Thyroid gland (tissue), 4 donors: Measurements from ENCODE around the gene FGF19. TPM values are rescaled to one million over a fixed set of nuclear protein-coding genes. Genes with fewer than 3 reads are reported as not detected.
A peak's percentile ranks its signal among the peaks of the same experiment; 100 is the strongest.

Experiments
- DNase-seq, 2 donors: peaks; one replicate each; pipeline ENCODE4 v3.0.0-alpha.2; 2019
- H3K27ac ChIP-seq, 3 donors: fragments of 200-600 bp; sonication (generic); 1 replicate in 2 of 3; 2 replicates in 1 of 3; pipeline ENCODE4 v1.5.1; 2016 to 2019; ENCODE audit warnings: mild to moderate bottlenecking in 1 of 3, moderate library complexity in 1 of 3
- H3K27me3 ChIP-seq: fragments of 200-600 bp; sonication (generic); one replicate; pipeline ENCODE4 v1.5.1; 2019
- H3K36me3 ChIP-seq, 2 donors: fragments of 200-600 bp; sonication (generic); one replicate each; pipeline ENCODE4 v1.5.1; 2016 to 2019
- H3K4me1 ChIP-seq, 2 donors: fragments of 200-600 bp; sonication (generic); one replicate each; pipeline ENCODE4 v1.5.1; 2017 to 2019
- H3K4me3 ChIP-seq, 3 donors: fragments of 200-600 bp; sonication (generic); replicated peaks in 1 of 3; 1 replicate in 2 of 3; 2 replicates in 1 of 3; pipeline ENCODE4 v1.5.1; 2016; ENCODE audit warnings: mild to moderate bottlenecking in 1 of 3
- H3K9me3 ChIP-seq: fragments of 200-600 bp; sonication (generic); one replicate; pipeline ENCODE4 v1.5.1; 2017
- CTCF ChIP-seq, 6 experiments: fragments of 200-600 bp in 3 of 6; fragments of 450-650 bp in 3 of 6; sonication (generic) in 3 of 6; IDR thresholded peaks; one replicate each; pipeline ENCODE4 v1.5.1; 2016 to 2019; ENCODE audit warnings: antibody characterized with exemption in 6 of 6, mild to moderate bottlenecking in 2 of 6, inconsistent platforms in 1 of 6, moderate library complexity in 1 of 6
- POLR2A ChIP-seq, 2 donors: fragments of 450-650 bp; IDR thresholded peaks; one replicate each; pipeline ENCODE4 v1.6.1; 2017; ENCODE audit warnings: antibody characterized with exemption in 2 of 2, mild to moderate bottlenecking in 2 of 2, moderate library complexity in 1 of 2
- WGBS, 2 donors: methylation state at CpG; one replicate each; pipeline ENCODE4 v1.1.5; 2017; 5-methylcytosine and 5-hydroxymethylcytosine counted together
- intact Hi-C: fragments of 100-400 bp; cut with DNase I; formaldehyde crosslinking; loops from one replicate; pipeline ENCODE4 v1.15.1; 2023
- total RNA-seq, 4 donors: library from RNA; depleted of rRNA; stranded (reverse); fragments of >200 nt; gene quantifications; one replicate each; pipeline ENCODE4 v1.2.3, GENCODE V29; 2016

Gene FGF19
- total RNA-seq, 4 donors from 2014 or later, result not detected

- 89% methylated on average over 10 of the region's 10 CpGs for WGBS, 2 donors
Measured at GRCh38 chr11:69671734-69672465, 31.9 kb downstream of the FGF19 start.

GRCh38 chr11:69670158-69670845 is 33.5 kb downstream of the FGF19 start:
- DNase-seq, result peak; percentile 84 to 87
- Histone ChIP-seq H3K27me3 (no peaks in the 10 kb centered on the region), H3K4me1 (peaks cover 11 to 21% of the 10 kb centered on the region in 2 donors), H3K27ac (peak overlapping the region in 1 of 3 donors; percentile 34), H3K9me3 (no peaks in the 10 kb centered on the region), H3K4me3 (no peak overlapping the region), H3K36me3 (peaks cover 5 to 8% of the 10 kb centered on the region in 2 donors)
- WGBS, 2 donors, result 42 to 50% methylated on average over 13 to 14 of the region's 18 CpGs
- intact Hi-C loops, result no loop called here
- TF ChIP-seq CTCF (IDR thresholded peaks at IDR 0.05), result peak; percentile 87 to 94 (median 90)
- TF ChIP-seq POLR2A (IDR thresholded peaks at IDR 0.05), result no peak

More at GRCh38 chr11:69671734-69672465, 31.9 kb downstream of the FGF19 start:
- Histone ChIP-seq H3K9me3 (no peaks in the 10 kb centered on the region), H3K27me3 (no peaks in the 10 kb centered on the region), H3K36me3 (peaks cover 5 to 8% of the 10 kb centered on the region in 2 donors), H3K27ac (no peak overlapping the region), H3K4me3 (no peak overlapping the region), H3K4me1 (peaks cover 11 to 21% of the 10 kb centered on the region in 2 donors)
- DNase-seq, result no peak
- intact Hi-C loops, result no loop called here
- TF ChIP-seq POLR2A (IDR thresholded peaks at IDR 0.05) (no peak), CTCF (IDR thresholded peaks at IDR 0.05) (no peak)

GRCh38 chr11:69669486-69669885 is 34.3 kb downstream of the FGF19 start:
- peaks cover 5 to 8% of the 10 kb centered on the region in 2 donors for H3K36me3 ChIP-seq
- intact Hi-C loops, result no loop called here
- no peaks in the 10 kb centered on the region for H3K27me3 ChIP-seq
- H3K4me3 ChIP-seq, result no peak overlapping the region
- DNase-seq, result no peak
- TF ChIP-seq CTCF (IDR thresholded peaks at IDR 0.05), result no peak
- no peak for TF ChIP-seq POLR2A (IDR thresholded peaks at IDR 0.05)
- no peaks in the 10 kb centered on the region for H3K9me3 ChIP-seq
- H3K27ac ChIP-seq, result no peak overlapping the region
- WGBS, 2 donors, result 86 to 93% methylated on average over 19 of the region's 19 CpGs
- peaks cover 8 to 20% of the 10 kb centered on the region in 2 donors for H3K4me1 ChIP-seq

DNA sequence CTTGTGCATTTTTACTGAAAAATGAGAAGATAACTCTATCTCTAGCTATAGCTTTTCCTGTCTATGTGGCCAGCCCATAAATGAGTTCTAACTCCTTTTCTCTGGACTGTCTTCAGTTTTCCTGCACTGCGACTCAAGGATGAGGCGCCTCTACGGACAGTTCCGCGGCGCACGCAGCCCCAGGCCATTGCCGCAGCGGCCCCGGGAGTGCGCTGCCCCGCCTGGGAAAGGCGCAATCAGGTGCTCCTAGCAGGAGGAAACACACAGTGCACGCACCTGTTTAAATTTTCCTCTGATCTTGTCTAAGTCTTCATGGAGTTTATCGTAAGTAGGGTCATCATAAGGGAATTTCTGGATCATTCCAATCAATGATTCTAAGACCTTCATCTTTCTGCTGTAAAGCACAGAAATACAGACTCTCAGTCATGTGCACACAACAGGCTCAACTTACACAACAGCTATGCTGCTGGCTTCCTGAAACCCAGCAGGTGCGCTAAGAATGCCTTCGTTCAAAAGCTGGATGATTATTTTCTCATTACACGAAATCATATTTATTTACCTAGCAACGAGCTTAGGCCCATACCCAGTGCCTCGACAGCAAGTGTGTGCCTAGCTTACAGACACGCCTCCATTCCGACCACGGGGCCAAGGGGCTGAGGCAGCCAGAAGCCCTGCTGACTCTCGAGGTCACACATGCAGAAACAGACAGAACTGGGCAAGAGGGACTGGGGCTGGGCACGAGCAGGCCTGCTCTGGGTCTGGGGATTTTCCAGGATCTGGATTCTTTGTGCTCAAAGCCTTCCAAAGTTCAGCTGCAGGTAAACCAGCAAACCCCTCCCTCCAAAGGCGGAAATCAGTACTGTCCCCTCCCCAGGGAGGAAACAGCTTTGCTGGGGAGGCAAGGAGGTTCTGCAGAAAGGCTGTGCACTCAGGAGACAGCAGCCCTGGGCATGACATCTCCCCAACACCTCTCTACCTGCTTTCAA is 35.9 kb downstream of the FGF19 start:
- TF ChIP-seq POLR2A (IDR thresholded peaks at IDR 0.05) (no peak), CTCF (IDR thresholded peaks at IDR 0.05) (no peak)
- H3K27me3 ChIP-seq, result no peaks in the 10 kb centered on the region
- WGBS, 2 donors, result 94 to 95% methylated on average over 25 to 26 of the region's 26 CpGs
- no peak for DNase-seq
- peaks cover 4 to 13% of the 10 kb centered on the region in 2 donors for H3K4me1 ChIP-seq
- H3K9me3 ChIP-seq, result no peaks in the 10 kb centered on the region
- intact Hi-C loops, result no loop called here
- H3K4me3 ChIP-seq, result no peak overlapping the region
- peaks cover 5 to 8% of the 10 kb centered on the region in 2 donors for H3K36me3 ChIP-seq
- no peak overlapping the region for H3K27ac ChIP-seq
